ENCODE measurements around the gene MVK. TPM values are rescaled to one million over a fixed set of nuclear protein-coding genes. Genes with fewer than 3 reads are reported as not detected.

The MVK gene
- total RNA-seq, 1 donor from 2014 or later: 13.0 TPM

DNA sequence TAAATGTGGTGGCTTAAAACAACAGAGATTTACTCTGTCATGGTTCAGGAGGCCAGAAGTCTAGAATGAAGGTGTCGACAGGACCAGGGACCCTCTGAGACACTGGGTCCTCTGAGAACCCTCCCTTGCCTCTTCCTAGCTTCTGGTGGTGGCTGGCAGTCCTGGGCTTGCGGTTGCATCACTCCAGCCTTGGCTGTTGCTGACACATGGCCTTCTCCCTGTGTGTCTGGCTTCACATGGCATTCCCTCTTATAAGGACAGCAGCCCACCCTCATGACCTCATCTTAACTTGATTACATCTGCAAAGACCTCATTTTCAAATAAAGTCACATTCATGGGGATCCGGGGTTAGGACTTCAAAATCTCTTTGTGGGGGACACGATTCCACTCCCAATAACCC lies 36.9 kb downstream of the MVK start:
- H3K9me3 ChIP-seq (ENCODE audit: control insufficient read depth in 3 of 3, low read length in 3 of 3): no peaks in the 10 kb centered on the region
- peaks cover 3 to 9% (median 8%) of the 10 kb centered on the region in 3 donors for H3K4me1 ChIP-seq (ENCODE audit: control insufficient read depth in 3 of 3, insufficient read depth in 3 of 3, low read length in 3 of 3)
- peaks cover 25 to 45% (median 35%) of the 10 kb centered on the region in 3 donors for H3K27me3 ChIP-seq (ENCODE audit: control insufficient read depth in 3 of 3, insufficient read depth in 3 of 3, low read length in 3 of 3)
- no peak overlapping the region for H3K27ac ChIP-seq (ENCODE audit: low read depth, low read length)
- no peaks in the 10 kb centered on the region for H3K36me3 ChIP-seq (ENCODE audit: control insufficient read depth in 3 of 3, insufficient read depth in 3 of 3, low read length in 3 of 3)
- no peak overlapping the region for H3K9ac ChIP-seq (ENCODE audit: low read depth in 1 of 3, low read length in 3 of 3)
- no peak overlapping the region for H3K4me3 ChIP-seq (ENCODE audit: low read length in 3 of 3)

DNA sequence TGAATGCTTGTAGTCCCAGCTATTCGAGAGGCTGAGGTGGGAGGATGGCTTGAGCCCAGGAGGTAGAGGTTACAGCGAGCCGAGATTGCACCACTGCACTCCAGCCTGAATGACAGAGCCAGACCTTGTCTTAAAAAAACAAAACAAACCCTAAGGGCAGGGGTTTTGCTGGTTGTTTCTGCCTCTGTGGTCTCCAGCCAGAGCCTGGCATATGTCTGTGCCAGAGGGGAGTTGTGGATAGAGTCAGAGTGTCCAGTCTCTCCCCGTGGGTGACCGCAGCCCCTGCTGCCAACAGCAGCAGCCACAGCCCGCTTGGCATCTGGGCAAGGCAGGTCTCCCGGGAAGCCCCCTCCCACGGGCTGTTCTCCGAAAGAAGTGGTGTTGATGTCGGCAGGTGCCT lies 37.6 kb downstream of the MVK start:
- H3K27me3 ChIP-seq (ENCODE audit: control insufficient read depth in 3 of 3, insufficient read depth in 3 of 3, low read length in 3 of 3): peaks cover 26 to 50% (median 38%) of the 10 kb centered on the region in 3 donors
- H3K4me1 ChIP-seq (ENCODE audit: control insufficient read depth in 3 of 3, insufficient read depth in 3 of 3, low read length in 3 of 3): peaks cover 3 to 9% (median 8%) of the 10 kb centered on the region in 3 donors
- H3K4me3 ChIP-seq (ENCODE audit: low read length in 3 of 3): no peak overlapping the region
- no peaks in the 10 kb centered on the region for H3K36me3 ChIP-seq (ENCODE audit: control insufficient read depth in 3 of 3, insufficient read depth in 3 of 3, low read length in 3 of 3)
- no peaks in the 10 kb centered on the region for H3K9me3 ChIP-seq (ENCODE audit: control insufficient read depth in 3 of 3, low read length in 3 of 3)
- no peak overlapping the region for H3K27ac ChIP-seq (ENCODE audit: low read depth, low read length)
- no peak overlapping the region for H3K9ac ChIP-seq (ENCODE audit: low read depth in 1 of 3, low read length in 3 of 3)

DNA sequence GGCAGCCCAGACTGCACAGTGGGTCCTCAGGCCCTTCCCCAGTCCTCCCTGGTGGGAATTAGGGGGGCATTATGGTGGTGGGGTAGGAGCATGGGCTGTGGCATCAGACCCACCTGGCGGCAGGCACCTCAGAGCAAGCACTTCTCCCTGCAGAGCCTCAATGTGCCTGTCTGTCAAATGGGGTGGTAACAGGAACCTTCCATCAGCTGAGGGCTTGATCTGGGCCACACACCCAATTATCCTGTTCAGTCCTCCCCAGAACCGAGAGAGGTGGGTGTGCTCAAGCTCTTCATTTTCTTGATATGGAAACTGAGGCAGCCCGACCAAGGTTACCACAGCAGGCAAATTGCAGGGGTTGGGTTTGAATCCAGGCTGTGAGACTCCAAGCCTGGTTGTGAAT lies 38.4 kb downstream of the MVK start:
- no peak overlapping the region for H3K4me3 ChIP-seq (ENCODE audit: low read length in 3 of 3)
- peaks cover 26 to 54% (median 38%) of the 10 kb centered on the region in 3 donors for H3K27me3 ChIP-seq (ENCODE audit: control insufficient read depth in 3 of 3, insufficient read depth in 3 of 3, low read length in 3 of 3)
- H3K9ac ChIP-seq (ENCODE audit: low read depth in 1 of 3, low read length in 3 of 3): no peak overlapping the region
- peaks cover under 1 to 3% (median 3%) of the 10 kb centered on the region in 3 donors for H3K4me1 ChIP-seq (ENCODE audit: control insufficient read depth in 3 of 3, insufficient read depth in 3 of 3, low read length in 3 of 3)
- H3K36me3 ChIP-seq (ENCODE audit: control insufficient read depth in 3 of 3, insufficient read depth in 3 of 3, low read length in 3 of 3): no peaks in the 10 kb centered on the region
- H3K9me3 ChIP-seq (ENCODE audit: control insufficient read depth in 3 of 3, low read length in 3 of 3): no peaks in the 10 kb centered on the region
- no peak overlapping the region for H3K27ac ChIP-seq (ENCODE audit: low read depth, low read length)

DNA sequence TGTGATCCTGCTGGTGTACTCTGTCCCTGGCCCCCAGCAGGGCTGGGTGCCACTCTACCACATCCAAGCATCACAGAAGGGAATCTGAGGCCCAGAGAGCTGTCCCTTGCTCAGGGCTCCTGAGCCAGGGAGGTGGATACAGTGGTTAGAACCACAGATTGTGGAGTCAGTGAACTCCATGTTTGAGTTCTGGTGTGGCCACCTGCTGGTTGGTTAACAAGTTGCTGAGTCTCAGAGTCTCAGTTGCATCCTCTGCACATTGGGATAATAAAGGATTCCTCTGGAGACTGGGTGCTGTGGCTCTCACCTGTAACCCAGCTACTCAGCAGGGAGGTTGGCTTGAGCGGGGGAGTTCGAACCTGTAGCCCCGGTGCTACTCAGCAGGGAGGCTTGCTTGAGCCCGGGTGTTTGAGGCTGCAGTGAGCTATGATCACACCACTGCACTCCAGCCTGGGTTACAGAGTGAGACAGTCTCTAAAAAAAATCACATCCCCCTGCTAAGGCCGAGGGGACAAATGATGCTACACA lies 39.4 kb downstream of the MVK start:
- no peaks in the 10 kb centered on the region for H3K9me3 ChIP-seq (ENCODE audit: control insufficient read depth in 3 of 3, low read length in 3 of 3)
- no peaks in the 10 kb centered on the region for H3K36me3 ChIP-seq (ENCODE audit: control insufficient read depth in 3 of 3, insufficient read depth in 3 of 3, low read length in 3 of 3)
- H3K4me3 ChIP-seq (ENCODE audit: low read length in 3 of 3): no peak overlapping the region
- H3K9ac ChIP-seq (ENCODE audit: low read depth in 1 of 3, low read length in 3 of 3): no peak overlapping the region
- H3K4me1 ChIP-seq (ENCODE audit: control insufficient read depth in 3 of 3, insufficient read depth in 3 of 3, low read length in 3 of 3): no peaks in the 10 kb centered on the region
- H3K27ac ChIP-seq (ENCODE audit: low read depth, low read length): no peak overlapping the region
- peaks cover 31 to 55% (median 41%) of the 10 kb centered on the region in 3 donors for H3K27me3 ChIP-seq (ENCODE audit: control insufficient read depth in 3 of 3, insufficient read depth in 3 of 3, low read length in 3 of 3)

DNA sequence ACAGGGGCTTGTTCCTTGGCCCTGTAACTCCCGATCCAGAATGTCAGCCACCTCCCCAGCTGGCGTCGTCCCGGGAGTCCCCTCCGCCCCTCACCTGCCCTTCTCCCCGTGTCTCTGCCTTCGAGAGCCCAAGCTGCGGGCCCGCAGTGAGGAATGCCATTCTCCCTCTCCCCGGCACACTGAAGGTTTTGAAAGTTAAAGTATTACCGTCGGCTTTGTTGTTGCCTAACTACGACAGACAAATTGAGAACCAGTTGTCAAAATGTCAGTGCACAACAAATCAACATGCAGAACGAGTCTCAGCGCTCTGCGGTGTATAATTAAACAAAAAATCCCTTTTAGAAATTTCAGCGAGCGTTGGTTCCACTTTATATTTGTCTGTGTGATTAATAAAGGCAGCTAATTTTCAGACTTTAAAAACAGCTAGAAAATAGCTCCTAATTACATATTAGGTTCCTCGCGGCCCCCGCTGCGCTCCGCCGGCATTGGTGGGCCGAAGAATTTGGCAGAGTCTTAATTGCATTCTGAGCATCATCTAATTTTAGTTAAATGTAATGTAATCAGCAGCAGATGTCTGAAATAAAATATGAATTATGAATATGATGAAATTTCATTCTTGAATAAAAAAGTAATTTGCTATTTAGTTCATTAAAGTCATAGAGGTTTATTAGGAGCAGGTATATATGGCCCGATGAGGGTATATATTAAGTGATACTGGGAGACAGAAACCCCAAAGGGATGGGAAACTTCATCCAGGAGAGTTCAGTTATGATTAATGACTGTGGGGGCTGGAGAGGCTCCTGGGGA lies 40.3 kb downstream of the MVK start:
- no peak overlapping the region for H3K9ac ChIP-seq (ENCODE audit: low read depth in 1 of 3, low read length in 3 of 3)
- H3K4me1 ChIP-seq (ENCODE audit: control insufficient read depth in 3 of 3, insufficient read depth in 3 of 3, low read length in 3 of 3): no peaks in the 10 kb centered on the region
- no peak overlapping the region for H3K4me3 ChIP-seq (ENCODE audit: low read length in 3 of 3)
- no peaks in the 10 kb centered on the region for H3K36me3 ChIP-seq (ENCODE audit: control insufficient read depth in 3 of 3, insufficient read depth in 3 of 3, low read length in 3 of 3)
- H3K27ac ChIP-seq (ENCODE audit: low read depth, low read length): no peak overlapping the region
- H3K27me3 ChIP-seq (ENCODE audit: control insufficient read depth in 3 of 3, insufficient read depth in 3 of 3, low read length in 3 of 3): peaks cover 31 to 55% (median 41%) of the 10 kb centered on the region in 3 donors
- no peaks in the 10 kb centered on the region for H3K9me3 ChIP-seq (ENCODE audit: control insufficient read depth in 3 of 3, low read length in 3 of 3)

DNA sequence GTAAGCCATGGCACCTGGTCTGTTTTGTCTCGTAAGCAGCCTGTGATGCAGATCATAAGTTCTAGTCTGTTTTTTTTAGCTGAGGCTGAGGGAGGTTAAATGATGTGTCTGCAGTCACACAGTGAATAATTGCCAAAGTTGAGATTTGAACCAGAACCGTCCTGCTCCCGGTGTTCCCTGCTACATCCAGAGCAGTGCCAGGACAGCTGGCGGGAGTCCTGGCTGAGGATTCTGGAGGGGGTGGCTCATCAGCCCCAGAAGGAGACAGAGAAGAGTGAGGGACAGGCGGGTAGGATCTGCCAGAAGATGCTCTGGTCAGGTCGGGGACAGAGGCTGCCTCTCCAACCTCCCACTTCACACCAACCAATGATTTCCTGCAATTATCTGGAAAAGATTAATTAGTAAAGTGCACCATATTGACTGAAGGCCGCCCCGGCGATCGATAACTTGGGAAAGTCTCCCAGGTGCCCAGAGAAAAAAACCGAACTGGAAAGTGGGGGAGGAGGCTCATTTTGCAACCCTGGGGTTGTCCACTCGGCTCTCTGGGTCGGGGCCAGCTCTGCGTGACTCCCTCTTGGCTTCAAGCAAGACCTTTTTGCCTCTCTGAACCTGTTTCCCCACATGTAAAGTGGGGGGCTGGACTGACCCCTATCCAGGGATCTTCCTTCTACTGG lies 42.1 kb downstream of the MVK start:
- peaks cover 31 to 47% (median 35%) of the 10 kb centered on the region in 3 donors for H3K27me3 ChIP-seq (ENCODE audit: control insufficient read depth in 3 of 3, insufficient read depth in 3 of 3, low read length in 3 of 3)
- no peaks in the 10 kb centered on the region for H3K9me3 ChIP-seq (ENCODE audit: control insufficient read depth in 3 of 3, low read length in 3 of 3)
- no peak overlapping the region for H3K4me3 ChIP-seq (ENCODE audit: low read length in 3 of 3)
- H3K4me1 ChIP-seq (ENCODE audit: control insufficient read depth in 3 of 3, insufficient read depth in 3 of 3, low read length in 3 of 3): no peaks in the 10 kb centered on the region
- no peak overlapping the region for H3K9ac ChIP-seq (ENCODE audit: low read depth in 1 of 3, low read length in 3 of 3)
- no peak overlapping the region for H3K27ac ChIP-seq (ENCODE audit: low read depth, low read length)
- no peaks in the 10 kb centered on the region for H3K36me3 ChIP-seq (ENCODE audit: control insufficient read depth in 3 of 3, insufficient read depth in 3 of 3, low read length in 3 of 3)

DNA sequence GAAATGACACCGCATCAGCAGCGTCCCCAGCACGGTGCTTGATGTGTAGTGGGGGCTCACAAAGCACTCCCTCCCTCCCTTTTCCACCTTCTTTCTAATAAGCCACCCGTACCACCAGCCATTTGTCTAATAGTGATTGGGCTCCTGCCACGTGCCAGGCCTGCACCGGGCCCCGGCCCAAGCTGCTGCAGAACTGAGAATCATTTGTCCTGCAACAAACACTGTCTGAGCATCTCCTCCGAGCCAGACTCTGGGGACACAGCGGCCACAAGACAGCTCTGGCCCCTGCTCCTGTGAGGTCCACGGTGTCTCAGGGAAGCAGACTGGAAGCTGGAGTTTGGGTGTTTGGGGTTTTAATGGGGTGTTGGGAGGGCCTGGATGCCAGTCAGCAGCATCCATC lies 43.9 kb downstream of the MVK start:
- H3K27me3 ChIP-seq (ENCODE audit: control insufficient read depth in 3 of 3, insufficient read depth in 3 of 3, low read length in 3 of 3): peaks cover 24 to 33% (median 24%) of the 10 kb centered on the region in 3 donors
- H3K9ac ChIP-seq (ENCODE audit: low read depth in 1 of 3, low read length in 3 of 3): no peak overlapping the region

DNA sequence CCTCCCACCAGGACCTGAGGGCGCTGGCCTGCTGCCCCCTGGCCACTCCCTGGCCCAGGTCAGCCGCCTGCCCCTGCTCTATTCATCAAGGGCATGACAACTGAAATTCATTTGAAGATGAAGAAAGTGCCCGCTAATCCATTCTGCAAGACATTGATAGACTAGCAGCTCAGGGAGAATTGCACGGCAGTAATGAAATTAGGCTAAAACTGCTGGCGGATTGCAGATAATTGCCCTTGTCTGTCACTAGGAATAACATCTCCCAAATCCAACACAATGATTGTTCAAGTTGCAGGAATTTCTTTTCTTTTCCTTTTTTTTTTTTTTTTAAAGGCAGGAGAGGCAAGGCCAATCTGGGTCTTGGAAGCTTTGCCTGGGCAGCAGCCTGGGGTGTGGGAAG lies 44.5 kb downstream of the MVK start:
- no peak overlapping the region for H3K9ac ChIP-seq (ENCODE audit: low read depth in 1 of 3, low read length in 3 of 3)
- peaks cover 18 to 27% (median 18%) of the 10 kb centered on the region in 3 donors for H3K27me3 ChIP-seq (ENCODE audit: control insufficient read depth in 3 of 3, insufficient read depth in 3 of 3, low read length in 3 of 3)
- no peak overlapping the region for H3K4me3 ChIP-seq (ENCODE audit: low read length in 3 of 3)
- H3K4me1 ChIP-seq (ENCODE audit: control insufficient read depth in 3 of 3, insufficient read depth in 3 of 3, low read length in 3 of 3): peaks cover 0 to 2% (median 0%) of the 10 kb centered on the region in 3 donors
- H3K36me3 ChIP-seq (ENCODE audit: control insufficient read depth in 3 of 3, insufficient read depth in 3 of 3, low read length in 3 of 3): no peaks in the 10 kb centered on the region
- H3K27ac ChIP-seq (ENCODE audit: low read depth, low read length): no peak overlapping the region
- H3K9me3 ChIP-seq (ENCODE audit: control insufficient read depth in 3 of 3, low read length in 3 of 3): no peaks in the 10 kb centered on the region

More for the DNA sequence above, 43.9 kb downstream of the MVK start:
- H3K4me3 ChIP-seq (ENCODE audit: low read length in 3 of 3): no peak overlapping the region
- H3K9me3 ChIP-seq (ENCODE audit: control insufficient read depth in 3 of 3, low read length in 3 of 3): no peaks in the 10 kb centered on the region
- peaks cover 0 to 2% (median 0%) of the 10 kb centered on the region in 3 donors for H3K4me1 ChIP-seq (ENCODE audit: control insufficient read depth in 3 of 3, insufficient read depth in 3 of 3, low read length in 3 of 3)
- H3K36me3 ChIP-seq (ENCODE audit: control insufficient read depth in 3 of 3, insufficient read depth in 3 of 3, low read length in 3 of 3): no peaks in the 10 kb centered on the region
- no peak overlapping the region for H3K27ac ChIP-seq (ENCODE audit: low read depth, low read length)

DNA sequence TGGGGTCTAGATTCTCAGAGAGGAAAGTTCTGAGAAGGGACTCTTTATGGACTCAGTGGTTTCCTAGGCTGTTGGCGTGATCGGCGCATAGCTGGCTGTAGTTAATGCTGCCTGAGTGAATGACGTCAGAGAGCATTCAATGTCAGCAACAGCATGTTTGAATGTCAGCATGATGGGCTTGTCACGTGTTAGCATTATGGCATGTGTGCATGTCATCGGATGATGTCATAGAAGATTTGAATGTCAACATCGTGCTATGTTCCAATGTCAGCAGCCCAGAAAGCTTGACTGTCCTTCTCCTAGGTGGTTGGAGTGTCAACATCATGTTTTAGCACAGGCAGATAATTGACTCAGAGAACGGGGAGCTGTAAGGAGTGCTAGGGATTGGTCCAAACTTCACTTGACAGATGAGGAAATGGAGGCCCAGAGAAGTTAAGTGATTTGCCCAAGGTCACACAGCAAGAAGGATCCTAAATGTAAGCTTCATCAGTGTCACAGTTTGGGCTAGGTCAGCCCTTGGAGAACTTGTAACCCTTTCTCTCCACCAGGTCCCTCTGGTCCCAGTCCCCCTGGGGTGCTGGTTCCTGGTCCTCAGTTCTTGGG lies 45.5 kb downstream of the MVK start:
- peaks cover 13 to 19% (median 13%) of the 10 kb centered on the region in 3 donors for H3K27me3 ChIP-seq (ENCODE audit: control insufficient read depth in 3 of 3, insufficient read depth in 3 of 3, low read length in 3 of 3)
- H3K9ac ChIP-seq (ENCODE audit: low read depth in 1 of 3, low read length in 3 of 3): no peak overlapping the region
- H3K4me1 ChIP-seq (ENCODE audit: control insufficient read depth in 3 of 3, insufficient read depth in 3 of 3, low read length in 3 of 3): peaks cover 0 to 2% (median 0%) of the 10 kb centered on the region in 3 donors
- no peak overlapping the region for H3K4me3 ChIP-seq (ENCODE audit: low read length in 3 of 3)
- no peaks in the 10 kb centered on the region for H3K9me3 ChIP-seq (ENCODE audit: control insufficient read depth in 3 of 3, low read length in 3 of 3)
- no peak overlapping the region for H3K27ac ChIP-seq (ENCODE audit: low read depth, low read length)
- H3K36me3 ChIP-seq (ENCODE audit: control insufficient read depth in 3 of 3, insufficient read depth in 3 of 3, low read length in 3 of 3): no peaks in the 10 kb centered on the region

All from skeletal muscle tissue (tissue), 4 donors.